ENCODE results near the gene SUGCT.

Gene SUGCT

GRCh38 chr7:40711706-40712105, 576.9 kb downstream of the SUGCT start:
- TF ChIP-seq ZNF398 (tag by site-specific recombination; IDR thresholded peaks at IDR 0.05) (no peak), ZNF19 (tag by site-specific recombination; IDR thresholded peaks at IDR 0.05; ENCODE audit: low read depth) (no peak), ZNF449 (tag by site-specific recombination; IDR thresholded peaks at IDR 0.05) (no peak), ZNF114 (tag by site-specific recombination; IDR thresholded peaks at IDR 0.05) (no peak), ZIC2 (tag by site-specific recombination; IDR thresholded peaks at IDR 0.05) (no peak), ZBTB8A (tag by site-specific recombination; IDR thresholded peaks at IDR 0.05) (no peak), ZNF555 (tag by site-specific recombination; conservative IDR thresholded peaks at IDR 0.05) (no peak), PBX3 (CRISPR knock-in tag; IDR thresholded peaks at IDR 0.05) (no peak), ZBTB11 (tag by site-specific recombination; conservative IDR thresholded peaks at IDR 0.05; ENCODE audit: low read depth) (no peak), ZNF488 (tag by site-specific recombination; IDR thresholded peaks at IDR 0.05) (no peak), ZNF416 (tag by site-specific recombination; IDR thresholded peaks at IDR 0.05) (no peak), ZNF24 (tag by site-specific recombination; IDR thresholded peaks at IDR 0.05) (no peak), ZNF513 (tag by site-specific recombination; IDR thresholded peaks at IDR 0.05) (no peak), ZSCAN23 (tag by site-specific recombination; IDR thresholded peaks at IDR 0.05) (no peak), YY2 (tag by site-specific recombination; IDR thresholded peaks at IDR 0.05) (no peak), ZNF76 (tag by site-specific recombination; IDR thresholded peaks at IDR 0.05; ENCODE audit: borderline replicate concordance, low read depth) (no peak), GLIS2 (tag by site-specific recombination; IDR thresholded peaks at IDR 0.05) (no peak), ZNF157 (tag by site-specific recombination; IDR thresholded peaks at IDR 0.05) (no peak)
- no peaks in the 10 kb centered on the region for H3K36me3 ChIP-seq (ENCODE audit: control insufficient read depth in 2 of 2, insufficient read depth in 1 of 2, low read length in 2 of 2)
- H3K9me3 ChIP-seq (ENCODE audit: control insufficient read depth, insufficient read depth, low read depth, low read length) = no peaks in the 10 kb centered on the region
- CTCF ChIA-PET = no interaction called here
- no peaks in the 10 kb centered on the region; the same call in 1 of the 2 replicates for H3K4me1 ChIP-seq (ENCODE audit: control insufficient read depth, insufficient read depth, low read length)
- POLR2A ChIA-PET = no interaction called here
- no peak overlapping the region for H3K27ac ChIP-seq (ENCODE audit: extremely low read depth, low read depth, low read length)
- H3K4me3 ChIP-seq (ENCODE audit: low read depth, low read length) = no peak overlapping the region

All from HEK293 (cell line).